T-helper 1 cell (primary cell): ENCODE results near the gene KIF25.
"Not testable (repeated sequence)": the region's sequence is repeated elsewhere in the genome, so short reads cannot be mapped to it uniquely, and the experiment has no call there.

Experiments
- DNase-seq, 5 donors: peaks; one replicate each; pipeline ENCODE4 v3.0.0-alpha.2; 2012 to 2020

KIF25 gene

DNA sequence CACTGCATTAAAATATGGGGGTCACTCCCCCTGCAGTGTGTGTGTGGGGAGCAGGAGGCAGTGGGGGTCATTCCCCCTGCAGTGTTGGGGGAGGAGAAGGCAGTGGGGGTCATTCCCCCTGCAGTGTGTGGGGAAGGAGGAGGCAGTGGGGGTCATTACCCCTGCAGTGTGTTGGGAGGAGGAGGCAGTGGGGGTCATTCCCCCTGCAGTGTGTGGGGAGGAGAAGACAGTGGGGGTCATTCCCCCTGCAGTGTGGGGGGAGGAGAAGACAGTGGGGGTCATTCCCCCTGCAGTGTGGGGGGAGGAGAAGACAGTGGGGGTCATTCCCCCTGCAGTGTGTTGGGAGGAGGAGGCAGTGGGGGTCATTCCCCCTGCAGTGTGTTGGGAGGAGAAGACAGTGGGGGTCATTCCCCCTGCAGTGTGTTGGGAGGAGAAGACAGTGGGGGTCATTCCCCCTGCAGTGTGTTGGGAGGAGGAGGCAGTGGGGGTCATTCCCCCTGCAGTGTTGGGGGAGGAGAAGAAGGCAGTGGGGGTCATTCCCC, 21.3 kb upstream of the KIF25 start:
- not testable (repeated sequence) for DNase-seq

DNA sequence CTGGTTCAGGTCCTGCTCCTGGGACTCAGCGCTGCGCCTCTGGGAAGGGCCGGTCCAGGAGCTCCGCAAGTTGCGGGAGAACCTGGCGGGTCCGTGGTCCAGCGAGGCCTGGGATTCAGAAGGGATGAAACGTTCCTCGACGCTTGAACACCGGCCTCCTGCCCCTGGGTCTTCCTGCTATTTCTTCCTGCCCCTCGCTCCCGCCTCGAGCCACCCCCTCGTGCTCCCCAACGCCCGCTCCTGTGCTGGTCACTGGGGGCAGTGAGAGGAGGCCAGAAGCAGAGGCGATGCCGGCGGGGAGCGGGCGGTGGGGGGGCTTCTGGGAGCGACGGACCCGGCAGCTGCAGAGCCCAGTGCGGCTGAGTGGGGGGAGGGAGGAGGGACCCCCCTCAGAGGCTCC, 20.8 kb upstream of the KIF25 start:
- no peak for DNase-seq

DNA sequence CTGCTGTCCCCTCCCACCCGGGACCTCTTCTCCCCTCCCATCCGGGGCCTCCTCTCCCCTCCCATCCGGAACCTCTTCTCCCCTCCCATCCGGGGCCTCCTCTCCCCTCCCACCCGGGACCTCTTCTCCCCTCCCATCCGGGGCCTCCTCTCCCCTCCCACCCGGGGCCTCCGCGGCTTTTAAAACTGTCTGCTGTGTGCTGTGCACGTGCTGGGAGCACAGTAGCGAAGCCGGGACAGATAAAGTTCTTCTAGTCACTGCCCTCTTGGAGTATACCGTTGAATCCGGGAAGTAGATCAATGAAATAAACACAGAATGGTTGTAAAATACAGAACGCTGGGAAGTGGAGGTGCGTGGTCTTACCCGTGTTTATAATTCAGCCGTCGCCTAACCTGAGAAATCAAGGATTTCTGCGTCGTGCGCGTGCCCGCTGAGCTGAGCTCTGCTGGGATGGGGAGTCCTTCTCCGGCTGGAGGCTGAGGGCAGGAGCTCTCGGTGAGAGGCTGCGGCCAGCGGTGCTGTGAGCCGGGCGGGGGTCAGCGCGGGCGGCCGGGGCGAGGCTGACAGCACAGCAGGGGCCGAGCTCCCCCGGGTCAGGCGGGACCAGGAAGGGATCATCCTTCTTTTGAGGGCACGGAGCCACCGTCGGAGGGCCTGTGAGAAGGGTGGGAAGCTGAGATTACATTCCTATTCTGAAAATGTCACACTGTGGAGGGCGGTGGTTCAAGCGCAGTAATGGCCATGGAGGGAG, 19.6 kb upstream of the KIF25 start:
- no peak for DNase-seq

DNA sequence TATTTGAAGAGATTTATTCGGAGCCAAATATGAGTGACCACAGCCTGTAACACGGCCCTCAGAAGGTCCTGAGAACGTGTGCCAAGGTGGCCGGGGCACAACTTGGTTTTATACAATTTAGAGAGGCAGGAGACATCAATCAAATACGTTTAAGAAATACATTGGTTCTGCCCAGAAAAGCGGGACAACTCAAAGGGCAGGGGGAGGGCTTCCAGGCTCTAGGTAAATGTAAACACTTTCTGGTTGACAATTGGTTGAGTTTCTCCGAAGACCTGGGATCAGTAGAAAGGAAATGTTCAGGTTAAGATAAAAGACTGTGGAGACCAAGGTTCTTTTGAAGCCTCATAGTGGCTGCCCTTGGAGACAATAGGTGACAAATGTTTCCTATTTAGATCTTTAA, 18.9 kb upstream of the KIF25 start:
- DNase-seq, result no peak

DNA sequence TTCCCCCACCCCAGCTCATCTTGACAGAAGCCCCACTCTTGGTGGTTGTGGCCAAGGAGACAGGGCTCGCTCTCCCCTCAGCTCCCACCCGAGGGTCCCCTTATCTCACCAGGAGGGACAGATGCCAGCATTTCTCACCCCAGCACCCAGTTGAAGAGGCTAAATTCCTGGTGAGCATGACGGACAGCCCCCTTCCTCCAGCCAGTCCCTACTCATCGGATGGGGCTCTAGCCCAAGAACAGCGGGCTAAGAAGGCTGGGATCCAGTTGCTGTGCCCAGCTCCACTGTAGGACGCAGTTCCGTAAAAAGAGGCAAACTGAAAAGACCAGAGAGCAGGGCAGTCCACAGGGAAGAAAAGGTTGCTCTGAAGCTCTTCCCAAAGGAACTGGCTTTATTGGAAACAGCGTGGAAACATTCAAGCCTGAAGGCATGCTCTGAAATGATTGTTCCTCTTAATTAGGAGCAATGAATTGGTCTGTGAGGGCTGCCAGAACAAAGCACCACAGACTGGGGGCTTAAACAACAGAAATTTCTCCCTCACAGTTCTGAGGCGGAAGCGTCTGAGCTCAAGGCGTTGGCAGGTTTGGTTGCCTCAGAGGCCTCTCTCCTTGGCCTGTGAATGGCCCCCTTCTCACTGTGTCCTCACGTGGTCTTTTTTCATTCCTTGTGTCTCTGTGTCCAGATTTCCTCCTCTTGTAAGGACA, 17.9 kb upstream of the KIF25 start:
- no peak for DNase-seq

DNA sequence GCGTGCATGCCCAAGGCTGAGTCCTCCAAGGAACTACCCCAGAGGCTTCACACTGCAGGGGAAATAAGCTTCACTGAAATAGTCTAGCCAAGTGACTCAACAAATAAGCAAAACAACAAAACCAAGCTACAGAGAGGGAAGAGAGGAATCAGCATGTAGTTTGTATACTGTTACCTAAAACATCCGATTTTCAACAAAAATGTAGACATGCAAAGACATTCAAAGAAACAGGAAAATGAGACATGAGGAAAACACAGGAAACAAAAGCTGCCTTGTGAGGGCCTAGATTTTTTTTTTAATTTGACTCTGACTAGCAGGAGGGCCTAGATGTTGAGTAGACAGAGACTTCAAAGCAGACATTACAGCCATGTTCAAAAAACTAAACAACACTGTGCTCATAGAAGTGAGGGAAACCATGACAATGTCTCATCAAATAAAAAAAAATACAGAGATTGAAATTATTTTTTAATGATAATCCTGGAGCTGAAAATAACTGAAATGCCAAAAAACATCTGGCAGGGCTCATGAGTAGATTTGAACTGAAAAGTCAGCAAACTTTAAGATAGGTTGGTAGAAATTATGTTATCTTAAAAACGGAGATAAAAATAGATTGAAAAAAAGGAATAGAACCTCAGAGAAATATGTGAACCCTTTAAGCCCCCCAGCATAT, 16.4 kb upstream of the KIF25 start:
- no peak for DNase-seq

DNA sequence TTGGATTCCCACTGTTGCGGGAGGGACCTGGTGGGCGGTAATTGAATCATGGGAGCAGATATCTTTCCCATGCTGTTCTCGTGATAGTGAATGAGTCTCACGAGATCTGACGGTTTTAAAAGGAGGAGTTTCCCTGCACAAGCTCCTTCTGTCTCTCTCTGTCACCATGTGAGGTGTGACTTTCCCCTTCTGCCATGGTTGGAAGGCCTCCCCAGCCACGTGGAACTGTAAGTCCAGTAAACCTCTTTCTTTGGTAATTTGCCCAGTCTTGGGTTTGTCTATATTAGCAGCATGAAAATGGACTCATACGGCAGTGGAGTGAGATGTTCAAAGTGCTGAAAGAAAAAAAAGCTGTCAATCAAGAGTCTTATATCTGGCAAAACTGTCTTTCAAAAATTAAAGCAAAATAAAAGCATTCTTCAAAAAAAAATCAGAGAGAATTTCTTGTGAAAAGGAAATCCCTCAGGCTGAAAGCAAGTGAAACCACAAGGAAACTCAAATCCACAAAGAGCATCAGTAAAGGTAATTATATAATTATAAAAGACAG, 15.5 kb upstream of the KIF25 start:
- DNase-seq, result no peak

DNA sequence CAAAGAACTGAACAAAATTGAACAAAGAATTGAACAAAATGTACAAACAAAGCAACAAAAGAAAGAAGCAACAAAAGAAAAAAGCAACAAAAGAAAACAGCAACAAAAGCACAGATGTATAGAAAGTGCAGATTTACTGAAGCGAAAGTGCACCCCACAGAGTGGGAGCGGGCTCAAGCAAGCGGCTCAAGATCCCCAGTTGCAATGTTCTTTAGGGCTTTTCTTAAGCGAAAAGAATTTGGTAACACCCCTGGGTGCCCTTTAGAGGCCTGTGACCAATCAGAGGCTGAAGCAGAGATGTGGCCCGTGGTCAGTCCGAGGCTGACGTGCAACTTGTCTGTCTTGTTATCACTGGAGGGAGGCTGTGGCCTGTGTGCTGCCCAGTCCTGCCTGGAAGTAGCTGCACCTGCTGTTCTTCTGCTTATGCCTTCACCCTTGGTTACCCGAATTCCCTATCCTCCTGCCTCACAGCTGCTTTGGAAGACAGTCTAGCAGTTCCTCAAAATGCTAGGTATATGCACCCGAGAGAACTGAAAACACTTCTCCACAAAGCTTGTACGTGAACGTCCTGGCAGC, 13.2 kb upstream of the KIF25 start:
- DNase-seq, result no peak

DNA sequence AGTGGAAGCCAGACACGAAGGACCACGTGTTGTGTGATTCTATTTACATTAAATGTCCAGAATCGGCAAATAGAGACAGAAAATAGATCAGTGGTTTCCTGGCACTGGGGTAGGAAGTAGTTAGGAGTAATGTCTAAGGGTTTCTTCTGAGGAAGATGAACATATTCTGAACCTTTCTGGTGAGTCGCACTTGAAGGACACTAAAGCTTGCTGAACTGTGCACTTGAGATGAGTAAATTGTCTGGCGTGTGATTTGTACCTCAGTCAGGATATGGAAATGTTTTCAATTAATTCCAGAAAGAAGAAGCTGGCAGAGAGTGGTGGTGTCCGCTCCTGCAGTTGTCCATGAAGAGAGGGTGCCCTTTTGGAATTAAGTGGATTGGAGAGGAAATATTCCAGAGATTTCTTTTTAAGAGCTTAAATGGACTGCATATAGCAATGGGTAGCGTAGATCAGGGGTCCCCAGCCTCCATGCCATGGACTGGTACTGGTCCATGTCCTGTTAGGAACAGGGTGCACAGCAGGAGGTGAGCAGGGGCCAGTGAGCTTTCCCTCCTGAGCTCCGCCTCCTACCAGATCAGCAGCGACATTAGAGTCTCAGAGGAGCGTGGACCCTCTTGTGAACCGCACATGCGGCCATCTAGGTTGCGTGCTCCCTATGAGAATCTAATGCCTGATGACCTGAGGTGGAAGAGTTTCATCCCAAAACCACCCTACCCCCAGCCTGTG, 12.4 kb upstream of the KIF25 start:
- DNase-seq, result no peak

DNA sequence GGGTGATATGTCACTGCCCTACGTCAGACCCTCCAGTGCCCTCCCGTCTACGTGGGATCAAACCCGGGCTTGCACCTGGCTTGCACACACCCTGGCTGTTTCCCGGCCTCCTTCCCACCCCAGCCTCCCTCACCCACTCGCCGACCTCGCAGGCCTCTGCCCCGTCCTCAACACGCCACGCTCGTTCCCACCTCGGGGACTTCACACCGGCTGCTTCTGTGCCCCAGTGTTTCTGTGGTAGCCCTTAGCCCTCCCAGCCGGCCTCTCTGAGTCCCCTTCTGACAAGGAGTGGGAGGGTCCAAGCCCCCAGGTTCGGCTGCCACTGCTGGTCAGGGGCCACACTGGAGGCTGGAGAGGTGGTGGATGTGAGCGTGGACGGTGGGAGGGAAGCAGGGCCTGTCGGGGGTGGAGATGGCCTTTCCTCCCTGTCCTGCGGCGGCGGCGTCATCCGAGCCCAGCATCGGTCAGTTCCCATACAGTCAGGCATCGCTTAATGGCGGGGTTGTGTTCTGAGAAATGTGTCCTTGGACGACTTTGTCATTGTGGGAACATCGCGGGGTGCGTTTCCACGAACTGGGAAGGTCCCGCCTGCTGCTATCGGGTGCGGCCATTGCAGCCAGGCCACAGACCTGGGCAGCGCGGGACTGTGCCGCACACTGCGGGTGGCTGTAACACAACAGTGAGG, 11.4 kb upstream of the KIF25 start:
- no peak for DNase-seq

DNA sequence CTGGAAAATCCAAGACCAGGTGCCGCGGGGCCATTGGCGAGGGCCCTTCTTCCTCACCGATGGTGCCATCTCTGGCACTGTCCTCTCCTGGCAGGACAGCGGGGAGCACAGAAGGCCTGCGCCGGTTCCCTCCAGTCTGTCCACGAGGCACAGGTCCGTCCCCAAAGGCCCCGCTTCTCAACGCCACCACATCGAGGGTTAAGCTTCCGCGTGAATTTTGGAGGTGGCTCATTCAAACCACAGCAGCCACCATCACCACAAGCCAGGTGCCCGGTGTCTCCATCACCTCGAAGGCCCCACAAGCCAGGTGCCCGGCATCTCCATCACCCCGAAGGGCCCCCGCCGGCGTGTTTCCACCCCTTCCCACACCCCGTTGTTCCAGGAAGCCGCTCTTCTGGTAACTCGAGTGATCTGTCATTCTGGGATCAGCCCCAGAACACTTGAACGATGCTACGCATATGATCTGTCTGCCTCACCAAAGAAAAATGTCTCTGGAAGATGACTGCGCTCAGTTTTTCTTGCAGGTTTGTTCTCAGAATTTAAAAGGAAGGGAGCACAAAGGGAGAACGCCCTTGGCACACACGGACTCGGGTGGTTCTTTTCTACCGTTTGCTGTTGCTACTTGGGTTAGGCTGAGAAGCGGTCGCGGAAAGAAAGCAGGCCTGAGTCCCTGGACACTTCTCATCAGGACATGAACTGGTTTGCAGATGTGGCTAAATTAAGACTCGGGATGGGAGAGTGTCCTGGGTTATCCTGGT, 9.9 kb upstream of the KIF25 start:
- DNase-seq, result no peak

DNA sequence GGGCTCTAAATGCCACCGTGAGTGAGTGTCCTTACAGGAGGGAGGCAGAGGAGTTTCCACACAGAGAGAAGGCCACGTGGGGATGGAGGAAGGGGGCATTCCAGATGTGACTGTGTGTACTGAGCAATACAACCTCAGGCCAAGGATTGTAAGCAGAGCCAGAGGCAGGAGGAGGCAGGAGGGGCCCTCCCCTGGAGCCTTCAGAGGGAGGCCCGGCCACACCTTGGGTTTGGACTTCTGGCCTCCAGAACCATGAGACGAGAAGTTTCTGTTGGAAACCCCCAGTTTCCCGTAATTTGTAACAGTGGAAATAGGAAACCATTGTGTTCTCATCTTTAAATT, 9.3 kb upstream of the KIF25 start:
- DNase-seq, result no peak

DNA sequence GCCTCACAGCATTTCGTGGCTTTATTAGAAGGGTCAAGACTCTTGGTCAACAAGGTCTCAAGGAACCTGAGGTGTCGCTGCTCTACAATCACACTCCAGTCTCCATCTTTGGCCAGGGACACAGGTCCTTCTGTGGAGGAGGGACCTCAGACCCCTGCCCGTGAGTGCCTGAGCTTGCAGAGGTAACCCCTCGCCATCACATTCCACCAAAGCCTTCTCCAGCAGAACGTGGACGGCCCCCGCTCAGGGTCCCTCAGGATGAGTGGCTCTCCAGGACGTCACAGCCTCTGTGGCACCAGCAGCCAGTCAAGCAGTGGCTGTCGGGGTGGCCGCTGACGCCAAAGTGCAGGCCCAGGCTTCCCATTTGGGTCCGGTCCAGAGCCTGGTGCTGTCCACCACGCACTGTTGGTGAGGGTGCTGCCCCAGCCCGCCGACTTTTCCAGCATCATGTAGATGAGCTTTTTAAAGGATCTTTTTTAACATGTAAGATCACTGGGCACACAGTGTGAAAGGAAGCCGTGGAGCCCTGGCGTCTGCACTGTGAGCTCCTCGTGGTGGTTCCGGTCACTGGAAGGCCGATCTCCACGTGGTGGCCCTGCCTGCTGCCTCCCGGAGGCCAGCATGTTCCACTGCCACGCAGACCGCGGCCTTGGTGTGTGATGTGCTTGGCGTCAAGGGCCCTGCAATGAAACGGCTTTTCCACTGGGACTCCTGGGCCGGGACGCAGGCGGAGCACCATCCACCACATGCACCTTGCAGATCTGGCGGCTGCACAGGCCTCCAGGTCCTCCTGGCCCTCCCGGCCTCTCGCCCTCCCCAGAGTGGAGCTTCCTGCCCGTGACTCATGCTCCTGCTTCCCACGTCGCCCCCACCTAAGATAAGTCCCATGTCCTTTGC, 8.3 kb upstream of the KIF25 start:
- no peak for DNase-seq

DNA sequence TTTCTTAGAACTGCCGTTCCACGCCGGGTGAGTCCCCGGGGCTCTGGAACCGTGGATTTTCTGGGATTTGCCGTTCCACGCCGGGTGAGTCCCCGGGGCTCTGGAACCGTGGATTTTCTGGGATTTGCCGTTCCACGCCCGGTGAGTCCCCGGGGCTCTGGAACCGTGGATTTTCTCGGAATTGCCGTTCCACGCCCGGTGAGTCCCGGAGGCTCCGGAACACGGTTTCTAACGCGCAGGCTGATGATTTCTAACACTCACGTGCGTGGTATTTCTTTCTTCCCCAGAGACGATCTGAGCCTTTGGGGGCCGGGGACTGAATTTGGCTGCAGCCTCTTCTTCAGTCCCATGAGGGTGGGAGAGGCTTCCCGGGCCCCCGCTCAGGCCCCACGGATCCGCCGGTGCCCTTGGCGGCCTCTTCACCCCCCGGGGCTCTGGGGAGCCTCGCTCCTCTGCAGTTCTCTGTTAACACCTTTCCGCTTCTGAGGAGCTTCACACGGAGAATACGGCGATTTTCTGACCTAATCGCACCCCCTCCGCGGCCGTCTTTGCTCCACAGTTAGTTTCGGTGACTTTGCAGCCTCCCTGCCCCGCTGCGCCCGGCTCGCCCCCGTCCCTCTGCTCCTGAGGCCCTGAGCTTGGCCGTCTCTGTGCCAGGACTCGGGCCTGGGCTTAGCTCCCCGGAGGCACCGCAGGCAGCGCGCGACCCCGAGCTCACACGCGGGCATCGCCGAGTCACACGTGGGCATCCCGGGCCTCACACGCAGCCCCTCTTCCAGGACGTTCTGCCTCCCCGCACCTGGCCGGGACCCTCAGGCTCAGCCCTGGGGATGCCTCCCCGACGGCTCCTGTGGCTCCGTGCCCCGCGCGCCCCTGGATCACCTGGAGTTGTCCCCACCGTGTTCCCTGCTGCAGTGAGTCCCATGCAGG, 7.2 kb upstream of the KIF25 start:
- no peak for DNase-seq

DNA sequence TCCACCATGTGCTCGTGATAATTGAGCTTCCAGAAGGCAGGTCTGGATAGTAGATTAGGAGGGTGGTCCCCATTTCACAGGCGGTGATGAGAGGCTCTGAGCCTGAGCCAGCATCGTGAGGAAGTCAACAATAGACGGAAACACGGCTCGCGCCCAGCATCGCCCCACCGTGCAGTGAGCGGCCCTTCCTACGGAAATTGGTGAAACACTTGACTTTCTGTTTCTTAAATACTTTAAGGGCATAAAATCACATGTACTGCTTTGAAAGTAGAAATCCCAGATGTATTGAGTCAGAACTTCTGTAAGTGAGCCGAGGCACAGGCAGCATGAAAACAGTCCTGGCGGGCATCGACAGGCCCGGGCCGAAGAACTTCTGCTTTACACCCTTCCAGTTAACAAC, 4.3 kb upstream of the KIF25 start:
- DNase-seq, result no peak

DNA sequence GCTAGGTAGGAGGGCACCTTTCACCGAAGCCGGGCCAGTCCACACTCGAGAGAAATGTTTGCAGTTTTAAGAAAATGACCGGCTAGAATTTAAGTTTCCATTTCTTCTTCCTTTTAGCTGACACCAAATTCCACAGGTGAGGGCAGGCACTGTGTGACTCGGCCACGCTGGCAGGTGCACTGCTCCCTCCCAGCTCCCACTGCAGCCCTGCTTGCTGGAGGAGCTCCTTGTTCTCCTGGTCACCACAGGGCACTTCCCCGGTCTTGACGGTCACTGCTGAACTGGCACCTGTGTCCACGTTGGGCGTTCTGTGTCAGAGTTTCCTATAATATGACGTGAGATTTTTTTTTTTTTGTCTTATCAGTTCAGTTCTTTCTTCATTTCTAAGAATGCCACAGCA, 3.6 kb upstream of the KIF25 start:
- DNase-seq, result no peak

DNA sequence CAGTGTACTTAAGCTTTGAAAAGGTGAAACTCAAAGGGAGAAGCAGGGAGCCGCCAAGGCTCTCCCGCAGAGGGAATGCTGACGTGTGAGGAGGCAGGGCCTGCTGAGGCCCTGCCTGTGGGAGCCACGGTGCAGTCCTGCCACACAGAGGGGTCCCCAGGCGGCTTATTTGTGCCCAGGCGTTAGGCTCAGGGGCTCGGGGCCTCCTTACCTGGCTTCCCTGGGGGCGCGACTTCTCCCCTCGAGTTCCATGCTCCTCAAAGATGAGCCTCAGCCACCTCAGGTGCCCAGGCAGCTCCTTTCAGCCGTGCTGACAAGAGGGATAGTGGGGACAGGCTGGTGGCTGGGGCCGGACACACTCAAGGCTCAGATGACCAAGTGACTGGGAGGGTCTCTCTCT, 2.2 kb upstream of the KIF25 start:
- DNase-seq, result no peak

DNA sequence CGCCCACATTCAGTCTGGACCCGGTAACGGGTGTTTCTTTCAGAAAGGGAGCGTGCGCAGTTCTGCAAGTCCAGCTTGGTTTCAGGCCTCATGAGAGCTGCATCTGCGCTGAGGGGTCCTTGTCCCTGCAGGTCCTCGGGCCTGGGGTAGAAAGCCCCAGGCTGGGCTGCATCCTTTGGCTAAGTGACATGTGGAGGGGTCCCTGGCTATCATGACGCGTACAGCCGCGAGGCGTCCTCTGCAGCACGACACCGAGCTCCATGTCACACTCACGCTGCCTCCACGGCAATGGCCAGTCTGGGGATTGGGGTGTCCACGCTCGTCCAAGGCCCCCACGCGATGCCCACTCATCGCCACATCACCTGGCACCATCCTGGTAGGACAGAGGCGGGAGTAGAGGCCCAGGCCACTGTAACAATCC, 1.7 kb upstream of the KIF25 start:
- DNase-seq, result no peak
